Mesodermal cell (in vitro differentiated cells): ENCODE measurements around the gene PKMYT1.

Experiments
- H3K27ac ChIP-seq: 2 replicates; pipeline ENCODE4 v1.7.0; 2013; ENCODE audit warnings: mild to moderate bottlenecking, low read depth, low read length, moderate library complexity; ENCODE audit not compliant: severe bottlenecking
- H3K36me3 ChIP-seq: 2 replicates; pipeline ENCODE4 v1.7.1; 2013; ENCODE audit warnings: mild to moderate bottlenecking, low read length, moderate library complexity; ENCODE audit not compliant: control insufficient read depth, insufficient read depth
- H3K4me1 ChIP-seq: one replicate; pipeline ENCODE4 v1.7.1; 2013; ENCODE audit warnings: mild to moderate bottlenecking, low read length; ENCODE audit not compliant: insufficient read depth, control insufficient read depth, poor library complexity, severe bottlenecking
- H3K4me3 ChIP-seq: 2 replicates; pipeline ENCODE4 v1.7.0; 2013; ENCODE audit warnings: low read length, control low read depth, mild to moderate bottlenecking; ENCODE audit not compliant: insufficient read depth, poor library complexity, severe bottlenecking; ENCODE audit errors: extremely low read depth
- H3K9me3 ChIP-seq: 2 replicates; pipeline ENCODE4 v1.7.1; 2013; ENCODE audit warnings: mild to moderate bottlenecking, low read length, moderate library complexity; ENCODE audit not compliant: control insufficient read depth
- WGBS, 2 experiments: methylation state at CpG; one replicate each; pipeline ENCODE4 v1.1.5; 2013; ENCODE audit warnings: missing lambda C conversion rate in 2 of 2; ENCODE audit not compliant: insufficient coverage in 2 of 2; 5-methylcytosine and 5-hydroxymethylcytosine counted together

Gene PKMYT1

DNA sequence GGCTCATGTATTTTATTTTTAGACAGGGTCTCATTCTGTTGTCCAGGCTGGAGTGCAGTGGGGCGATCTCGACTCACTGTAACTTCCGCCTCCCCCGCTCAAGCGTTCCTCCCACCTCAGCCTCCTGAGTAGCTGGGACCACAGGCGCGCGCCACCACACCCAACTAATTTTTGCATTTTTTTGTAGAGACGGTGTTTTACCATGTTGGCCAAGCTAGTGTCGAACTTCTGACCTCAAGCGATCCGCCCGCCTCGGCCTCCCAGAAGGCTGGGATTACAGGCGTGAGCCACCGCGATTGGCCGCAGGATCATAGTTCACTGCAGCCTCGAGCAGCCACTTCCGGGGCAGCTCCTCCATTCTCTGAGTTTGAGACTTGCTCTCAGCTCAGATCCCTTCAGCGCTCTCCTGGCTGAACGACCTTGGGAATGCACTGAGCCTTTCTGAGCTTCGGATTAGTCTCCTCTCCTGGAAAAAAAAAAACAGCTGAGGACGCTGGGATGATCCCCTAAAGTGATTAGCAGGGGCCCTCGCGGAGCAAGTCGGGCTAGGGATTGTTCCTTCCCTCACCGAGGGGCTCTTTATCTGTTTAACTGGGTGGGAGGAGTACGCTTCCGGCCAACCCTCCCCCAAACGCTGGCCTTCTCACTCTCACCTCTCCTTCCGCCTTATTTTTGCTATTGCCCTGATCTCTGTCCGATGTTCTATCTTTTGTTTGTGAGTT lies 1.1 kb upstream of the PKMYT1 start:
- Histone ChIP-seq H3K36me3 (peaks cover 15% of the 10 kb centered on the region), H3K4me3 (peak overlapping the region; percentile 72), H3K9me3 (no peaks in the 10 kb centered on the region), H3K27ac (peak overlapping the region; percentile 72), H3K4me1 (peaks cover 14% of the 10 kb centered on the region)
- WGBS, 2 experiments = 32 to 33% methylated on average over 23 to 24 of the region's 33 CpGs

- H3K4me1 ChIP-seq = peaks cover 14% of the 10 kb centered on the region
- H3K4me3 ChIP-seq = peak overlapping the region; percentile 72
- 9 to 10% methylated on average over 28 to 42 of the region's 43 CpGs for WGBS, 2 experiments
- H3K36me3 ChIP-seq = peaks cover 27% of the 10 kb centered on the region
- H3K9me3 ChIP-seq = no peaks in the 10 kb centered on the region
- no peak overlapping the region for H3K27ac ChIP-seq
These were observed 498 bp downstream of the PKMYT1 start for GRCh38 chr16:2979669-2980226.

- H3K36me3 ChIP-seq = peaks cover 47% of the 10 kb centered on the region
- no peak overlapping the region for H3K4me3 ChIP-seq
- H3K9me3 ChIP-seq = no peaks in the 10 kb centered on the region
- H3K4me1 ChIP-seq = peaks cover 14% of the 10 kb centered on the region
- H3K27ac ChIP-seq = no peak overlapping the region
- WGBS, 2 experiments = 97 to 98% methylated on average over 4 to 6 of the region's 6 CpGs
These were observed 2.8 kb downstream of the PKMYT1 start for GRCh38 chr16:2977440-2977839.

GRCh38 chr16:2976673-2977072 lies 3.6 kb downstream of the PKMYT1 start:
- H3K9me3 ChIP-seq = no peaks in the 10 kb centered on the region
- peaks cover 9% of the 10 kb centered on the region for H3K4me1 ChIP-seq
- no peak overlapping the region for H3K4me3 ChIP-seq
- H3K36me3 ChIP-seq = peaks cover 50% of the 10 kb centered on the region
- 95 to 98% methylated on average over 11 to 12 of the region's 15 CpGs for WGBS, 2 experiments
- H3K27ac ChIP-seq = no peak overlapping the region

DNA sequence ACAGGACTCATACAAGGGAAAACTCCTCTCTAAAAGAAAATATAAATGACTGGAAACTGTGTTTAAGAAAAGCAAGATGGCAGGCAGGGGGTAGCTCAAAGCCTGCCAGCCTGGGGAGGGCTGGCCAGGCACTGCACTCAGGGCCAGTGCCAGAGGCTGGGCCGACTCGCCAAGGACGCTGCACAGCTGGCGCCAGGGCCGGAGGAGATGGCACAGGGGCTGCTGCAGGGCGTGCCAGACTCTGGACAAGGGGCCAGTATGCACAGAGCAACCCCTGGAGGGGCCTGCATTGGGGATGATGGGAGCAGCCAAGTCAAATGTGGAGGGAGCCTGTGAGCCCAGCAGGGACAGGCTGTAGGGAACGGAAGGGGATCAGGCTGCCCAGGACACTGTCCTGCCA lies 4.0 kb downstream of the PKMYT1 start:
- Histone ChIP-seq H3K27ac (no peak overlapping the region), H3K36me3 (peaks cover 50% of the 10 kb centered on the region), H3K4me1 (peaks cover 5% of the 10 kb centered on the region), H3K4me3 (no peak overlapping the region), H3K9me3 (no peaks in the 10 kb centered on the region)
- 82 to 97% methylated on average over 1 to 7 of the region's 7 CpGs for WGBS, 2 experiments

- 91 to 96% methylated on average over 26 to 28 of the region's 28 CpGs for WGBS, 2 experiments
- Histone ChIP-seq H3K4me3 (no peak overlapping the region), H3K4me1 (no peaks in the 10 kb centered on the region), H3K36me3 (peaks cover 50% of the 10 kb centered on the region), H3K27ac (no peak overlapping the region), H3K9me3 (no peaks in the 10 kb centered on the region)
These were observed 5.0 kb downstream of the PKMYT1 start for GRCh38 chr16:2975161-2975795.

- WGBS, 2 experiments = 95% methylated on average over 13 to 15 of the region's 15 CpGs
- H3K9me3 ChIP-seq = no peaks in the 10 kb centered on the region
- no peaks in the 10 kb centered on the region for H3K4me1 ChIP-seq
- no peak overlapping the region for H3K4me3 ChIP-seq
- peaks cover 50% of the 10 kb centered on the region for H3K36me3 ChIP-seq
- no peak overlapping the region for H3K27ac ChIP-seq
These were observed 5.8 kb downstream of the PKMYT1 start for GRCh38 chr16:2974319-2975056.

GRCh38 chr16:2973605-2974318 lies 6.5 kb downstream of the PKMYT1 start:
- H3K4me1 ChIP-seq = no peaks in the 10 kb centered on the region
- H3K36me3 ChIP-seq = peaks cover 50% of the 10 kb centered on the region
- no peaks in the 10 kb centered on the region for H3K9me3 ChIP-seq
- 90 to 96% methylated on average over 13 to 14 of the region's 17 CpGs for WGBS, 2 experiments
- H3K27ac ChIP-seq = no peak overlapping the region
- H3K4me3 ChIP-seq = no peak overlapping the region

- Histone ChIP-seq H3K4me1 (no peaks in the 10 kb centered on the region), H3K36me3 (peaks cover 47% of the 10 kb centered on the region), H3K4me3 (no peak overlapping the region), H3K27ac (no peak overlapping the region), H3K9me3 (no peaks in the 10 kb centered on the region)
- 83 to 98% methylated on average over 5 of the region's 5 CpGs for WGBS, 2 experiments
These were observed 7.2 kb downstream of the PKMYT1 start for GRCh38 chr16:2973093-2973492.
